Spinal cord (tissue), 10 donors: ENCODE data around the gene ZDHHC12. TPM values are rescaled to one million over a fixed set of nuclear protein-coding genes. Genes with fewer than 3 reads are reported as not detected.

Experiments
- DNase-seq, 6 donors: peaks; one replicate each; pipeline versions ENCODE4 v3.0.0 to v3.0.0-alpha.2; 2013 to 2015; ENCODE audit warnings: low spot score in 6 of 6, low read depth in 4 of 6
- H3K27ac ChIP-seq: one replicate; pipeline ENCODE4 v1.5.1; 2013; ENCODE audit warnings: low read depth, low read length, control low read depth
- H3K27me3 ChIP-seq: one replicate; pipeline ENCODE4 v1.6.1; 2013; ENCODE audit warnings: low read length; ENCODE audit not compliant: control insufficient read depth, insufficient read depth
- H3K36me3 ChIP-seq: one replicate; pipeline ENCODE4 v1.6.1; 2013; ENCODE audit warnings: low read length; ENCODE audit not compliant: control insufficient read depth, insufficient read depth
- H3K4me1 ChIP-seq: one replicate; pipeline ENCODE4 v1.6.1; 2013; ENCODE audit warnings: low read length; ENCODE audit not compliant: control insufficient read depth, insufficient read depth
- H3K4me3 ChIP-seq: one replicate; pipeline ENCODE4 v1.5.1; 2013; ENCODE audit warnings: low read depth, low read length, control low read depth
- H3K9me3 ChIP-seq: one replicate; pipeline ENCODE4 v1.6.1; 2013; ENCODE audit warnings: low read length; ENCODE audit not compliant: control insufficient read depth, insufficient read depth
- WGBS: methylation state at CpG from one replicate; pipeline ENCODE4 v1.1.5; 2013; ENCODE audit warnings: missing lambda C conversion rate; ENCODE audit not compliant: insufficient coverage; 5-methylcytosine and 5-hydroxymethylcytosine counted together
- polyA plus RNA-seq, 2 donors: library from polyadenylated mRNA; unstranded; fragments of 120-200 nt; gene quantifications; one replicate each; pipeline ENCODE4 v1.2.1, GENCODE V29; 2013; ENCODE audit not compliant: insufficient read length in 2 of 2
- total RNA-seq, 2 donors: library from RNA; depleted of rRNA in 1 of 2; stranded (reverse); fragments of 120-200 nt in 1 of 2; fragments of >200 nt in 1 of 2; gene quantifications; one replicate each; pipeline versions ENCODE4 v1.2.3 to v1.2.4, GENCODE V29; 2013 to 2014
- donor health status: healthy.

Gene ZDHHC12
- total and polyA plus RNA-seq, 4 donors = 3.5 to 15.0 (median 11.9) TPM

DNA sequence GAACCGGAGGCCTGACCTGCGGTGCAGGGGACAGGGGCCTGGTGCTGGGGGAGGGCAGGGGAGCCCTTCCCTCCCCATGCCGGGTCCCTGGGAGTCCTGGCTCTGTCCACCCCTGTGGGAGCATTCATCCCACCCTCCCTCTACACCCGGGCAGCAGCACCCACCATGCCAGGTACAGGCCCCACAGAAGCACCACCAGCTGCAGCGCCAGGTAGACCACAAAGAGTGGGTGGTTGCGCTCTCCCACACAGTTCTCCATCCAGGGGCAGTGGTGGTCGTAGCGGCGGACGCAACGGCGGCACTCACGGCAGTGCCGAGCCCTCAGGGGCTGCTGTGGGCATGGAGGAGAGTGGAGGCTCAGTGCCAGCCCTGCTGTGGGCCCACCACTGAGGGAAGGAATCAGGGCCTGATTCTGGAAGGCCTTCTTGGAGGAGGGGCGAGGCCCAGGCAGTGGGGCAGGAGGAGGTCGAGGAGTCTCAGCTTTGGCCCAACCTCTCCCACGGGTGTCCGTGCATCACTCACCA lies 2.4 kb downstream of the ZDHHC12 start:
- DNase-seq = no peak
- peaks cover 23% of the 10 kb centered on the region for H3K36me3 ChIP-seq
- WGBS = 94% methylated on average over 16 of the region's 18 CpGs

DNA sequence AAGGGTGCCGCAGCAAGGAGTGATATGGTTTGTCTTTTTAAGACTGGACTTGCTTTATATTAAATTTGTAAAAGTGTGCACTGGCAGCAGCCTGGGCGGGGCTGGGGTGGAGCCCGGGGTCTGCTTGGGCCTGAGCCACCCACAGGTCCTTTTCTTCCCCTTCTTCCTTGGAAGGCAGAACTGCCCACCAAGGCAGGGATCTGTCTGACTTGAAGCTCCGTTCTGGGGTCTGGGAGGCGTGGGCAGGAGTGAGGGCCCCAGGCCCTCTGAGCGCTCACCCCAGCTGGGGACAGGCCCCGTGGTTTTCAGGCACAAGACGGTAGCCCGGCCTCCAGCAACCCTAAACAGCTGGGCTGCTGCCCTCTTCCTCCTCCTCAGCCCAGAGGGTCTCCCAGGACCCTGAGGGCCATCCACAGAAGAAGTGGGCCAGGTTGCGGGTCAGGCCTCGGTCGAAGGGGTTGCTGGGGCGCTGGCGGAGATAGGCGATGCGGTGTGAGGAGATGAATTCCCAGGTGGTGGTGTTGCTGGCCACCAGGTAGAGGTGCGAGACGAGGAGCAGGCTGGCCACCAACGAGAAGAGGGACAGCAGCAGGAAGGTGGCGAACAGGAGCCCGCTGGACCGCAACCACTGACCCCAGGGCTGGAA lies 3.0 kb downstream of the ZDHHC12 start:
- Histone ChIP-seq H3K4me3 (no peak overlapping the region), H3K27ac (no peak overlapping the region), H3K9me3 (no peaks in the 10 kb centered on the region), H3K27me3 (no peaks in the 10 kb centered on the region), H3K36me3 (peaks cover 23% of the 10 kb centered on the region), H3K4me1 (peaks cover 20% of the 10 kb centered on the region)
- 93% methylated on average over 17 of the region's 22 CpGs for WGBS
- DNase-seq = no peak

More for the DNA sequence above, 2.4 kb downstream of the ZDHHC12 start:
- Histone ChIP-seq H3K4me1 (peaks cover 20% of the 10 kb centered on the region), H3K27ac (no peak overlapping the region), H3K27me3 (no peaks in the 10 kb centered on the region), H3K4me3 (no peak overlapping the region), H3K9me3 (no peaks in the 10 kb centered on the region)

- Histone ChIP-seq H3K27me3 (no peaks in the 10 kb centered on the region), H3K4me3 (no peak overlapping the region), H3K36me3 (peaks cover 26% of the 10 kb centered on the region), H3K27ac (no peak overlapping the region), H3K9me3 (no peaks in the 10 kb centered on the region), H3K4me1 (peaks cover 19% of the 10 kb centered on the region)
- WGBS = 90% methylated on average over 30 of the region's 30 CpGs
- no peak for DNase-seq
Measured at GRCh38 chr9:128719919-128720605, 3.9 kb downstream of the ZDHHC12 start.

- Histone ChIP-seq H3K4me1 (peaks cover 5% of the 10 kb centered on the region), H3K27me3 (no peaks in the 10 kb centered on the region), H3K9me3 (no peaks in the 10 kb centered on the region), H3K36me3 (peaks cover 35% of the 10 kb centered on the region), H3K27ac (no peak overlapping the region), H3K4me3 (no peak overlapping the region)
- WGBS = 91% methylated on average over 4 of the region's 5 CpGs
- no peak for DNase-seq
Measured at GRCh38 chr9:128718475-128718874, 5.5 kb downstream of the ZDHHC12 start.

- Histone ChIP-seq H3K27me3 (no peaks in the 10 kb centered on the region), H3K4me1 (peaks cover under 1% of the 10 kb centered on the region), H3K9me3 (no peaks in the 10 kb centered on the region), H3K36me3 (peaks cover 40% of the 10 kb centered on the region), H3K4me3 (no peak overlapping the region), H3K27ac (no peak overlapping the region)
- DNase-seq = no peak
- WGBS = 93% methylated on average over 5 of the region's 8 CpGs
Measured at GRCh38 chr9:128718047-128718446, 5.9 kb downstream of the ZDHHC12 start.

GRCh38 chr9:128716581-128717254 lies 7.2 kb downstream of the ZDHHC12 start:
- peaks cover 43% of the 10 kb centered on the region for H3K36me3 ChIP-seq
- no peak overlapping the region for H3K4me3 ChIP-seq
- H3K9me3 ChIP-seq = no peaks in the 10 kb centered on the region
- H3K27ac ChIP-seq = no peak overlapping the region
- DNase-seq = no peak
- H3K27me3 ChIP-seq = no peaks in the 10 kb centered on the region
- 81% methylated on average over 5 of the region's 7 CpGs for WGBS
- no peaks in the 10 kb centered on the region for H3K4me1 ChIP-seq

- H3K4me3 ChIP-seq = no peak overlapping the region
- WGBS = 90% methylated on average over 6 of the region's 6 CpGs
- no peak for DNase-seq
- no peaks in the 10 kb centered on the region for H3K4me1 ChIP-seq
- H3K27me3 ChIP-seq = no peaks in the 10 kb centered on the region
- H3K36me3 ChIP-seq = peaks cover 29% of the 10 kb centered on the region
- no peak overlapping the region for H3K27ac ChIP-seq
- no peaks in the 10 kb centered on the region for H3K9me3 ChIP-seq
Measured at GRCh38 chr9:128715436-128715750, 8.5 kb downstream of the ZDHHC12 start.

DNA sequence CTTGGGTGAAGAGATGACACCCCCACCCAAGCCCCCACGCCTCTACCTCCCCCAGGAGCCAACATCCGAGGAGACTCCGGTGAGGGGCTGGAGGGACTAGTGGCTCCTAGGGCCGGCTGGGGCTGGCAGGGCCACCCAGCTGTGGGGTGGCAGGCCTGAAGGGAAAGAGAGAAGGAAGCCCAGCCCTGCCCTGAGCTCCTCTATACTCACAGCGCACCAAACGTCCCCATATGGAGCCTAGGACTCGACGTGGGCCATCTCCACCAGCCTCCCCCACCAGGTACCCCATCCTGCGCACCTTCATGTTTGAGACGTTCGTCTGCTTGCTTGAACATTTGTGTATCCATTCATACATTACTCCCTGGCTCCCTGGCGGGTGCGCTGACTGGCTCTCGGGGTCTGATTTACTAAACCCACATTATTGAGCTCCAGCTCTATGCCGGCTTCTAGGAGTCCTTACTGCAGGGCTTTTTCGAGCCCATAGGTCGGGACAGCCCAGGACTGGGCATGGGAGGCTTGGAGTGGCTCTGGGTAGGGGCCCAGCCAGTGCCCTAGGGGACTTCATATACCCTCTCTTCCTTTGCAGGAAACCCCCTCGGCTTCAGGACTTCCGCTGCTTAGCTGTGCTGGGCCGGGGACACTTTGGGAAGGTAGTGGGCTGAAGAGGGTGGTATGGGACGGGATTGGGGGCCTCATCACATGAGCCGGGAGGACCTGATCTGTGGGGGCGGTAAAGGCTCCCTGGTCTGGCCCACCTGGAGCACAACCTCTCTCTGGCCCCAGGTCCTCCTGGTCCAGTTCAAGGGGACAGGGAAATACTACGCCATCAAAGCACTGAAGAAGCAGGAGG lies 9.1 kb downstream of the ZDHHC12 start:
- H3K36me3 ChIP-seq = peaks cover 24% of the 10 kb centered on the region
- H3K27me3 ChIP-seq = no peaks in the 10 kb centered on the region
- H3K4me1 ChIP-seq = no peaks in the 10 kb centered on the region
- H3K9me3 ChIP-seq = no peaks in the 10 kb centered on the region
- H3K27ac ChIP-seq = no peak overlapping the region
- WGBS = 91% methylated on average over 15 of the region's 24 CpGs
- no peak for DNase-seq
- H3K4me3 ChIP-seq = no peak overlapping the region

DNA sequence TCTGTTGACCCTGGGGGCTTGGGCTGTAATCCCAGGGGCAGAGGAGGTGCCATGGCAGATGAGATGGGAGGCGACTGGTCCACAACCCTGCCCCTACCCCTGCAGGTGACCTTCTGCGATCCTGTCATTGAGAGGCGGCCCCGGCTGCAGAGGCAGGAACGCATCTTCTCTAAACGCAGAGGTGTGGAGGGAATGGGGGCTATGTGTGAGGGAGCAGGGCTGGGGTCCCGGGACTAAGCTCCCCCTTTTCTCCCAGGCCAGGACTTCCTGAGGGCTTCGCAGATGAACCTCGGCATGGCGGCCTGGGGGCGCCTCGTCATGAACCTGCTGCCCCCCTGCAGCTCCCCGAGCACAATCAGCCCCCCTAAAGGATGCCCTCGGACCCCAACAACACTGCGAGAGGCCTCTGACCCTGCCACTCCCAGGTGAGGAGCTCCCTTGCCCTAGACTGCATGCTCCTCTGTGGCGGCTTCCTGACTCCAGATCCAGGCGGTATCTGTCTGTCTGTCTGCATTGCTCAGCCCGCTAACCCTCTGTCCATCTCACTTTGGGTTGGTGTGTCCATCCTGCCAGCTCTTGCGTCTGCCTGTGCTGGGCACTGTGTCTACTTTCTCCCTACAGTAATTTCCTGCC lies 9.9 kb downstream of the ZDHHC12 start:
- H3K36me3 ChIP-seq = peaks cover 23% of the 10 kb centered on the region

More for the DNA sequence above, 9.9 kb downstream of the ZDHHC12 start:
- H3K27ac ChIP-seq = no peak overlapping the region
- no peaks in the 10 kb centered on the region for H3K4me1 ChIP-seq
- DNase-seq = no peak
- no peaks in the 10 kb centered on the region for H3K27me3 ChIP-seq
- no peaks in the 10 kb centered on the region for H3K9me3 ChIP-seq
- 96% methylated on average over 14 of the region's 19 CpGs for WGBS
- H3K4me3 ChIP-seq = no peak overlapping the region
